Measurements from ENCODE around the gene C1QL1.
A peak's percentile ranks its signal among the peaks of the same experiment; 100 is the strongest.

Gene C1QL1

DNA sequence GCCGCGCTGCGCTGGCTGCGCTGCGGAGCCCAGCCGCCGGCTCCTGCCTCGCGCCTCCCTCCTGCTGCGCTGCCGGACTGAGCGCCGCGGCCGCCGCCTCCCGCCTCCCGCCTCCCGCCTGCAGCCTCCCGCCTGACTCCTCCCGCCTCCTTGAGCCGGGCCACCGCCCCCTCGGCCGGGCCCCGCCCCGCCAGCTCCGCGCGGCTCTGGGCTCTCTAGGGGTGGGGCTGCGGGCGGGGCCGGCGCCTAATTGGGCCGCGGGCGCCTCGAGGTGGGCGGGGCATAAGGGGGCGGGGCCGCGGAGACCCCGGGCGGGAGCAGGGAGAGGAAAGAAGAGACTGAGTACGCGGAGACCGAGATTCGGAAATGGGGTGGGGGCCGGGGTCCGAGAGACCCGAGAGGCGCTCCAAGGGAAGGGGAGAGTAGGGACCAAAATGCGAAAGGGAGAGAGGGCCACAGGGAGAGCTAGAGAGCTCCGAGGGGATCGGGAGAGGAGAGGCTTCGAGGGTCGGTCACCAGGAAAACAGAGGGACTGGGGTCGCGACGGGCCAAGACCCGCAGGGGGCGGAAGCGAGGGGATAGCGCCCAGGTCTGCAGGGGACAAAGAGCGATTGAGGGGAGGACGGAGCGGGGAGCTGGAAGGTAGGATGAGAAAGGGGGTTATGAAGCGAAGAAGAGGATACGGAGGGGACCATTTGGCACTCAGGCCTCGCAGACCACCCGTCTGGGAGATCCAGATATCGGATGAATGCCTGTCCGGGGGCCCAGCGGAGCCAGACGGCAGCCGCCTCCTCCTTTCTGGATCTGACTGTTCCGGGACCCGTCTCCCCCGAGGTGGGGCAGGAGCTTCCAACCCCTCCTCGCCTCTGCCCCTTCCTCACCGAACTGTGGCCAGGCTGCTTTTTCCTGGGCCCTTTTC is at the start of gene C1QL1:
Gene C1QL1, minus strand, starts transcription at position 79 of the 919 bp plus-strand sequence. CDS start 255 bp downstream, outside the sequence.
- peak within 1 kb of the TSS; percentile 54 for H3K4me3 ChIP-seq (replicated peaks in 1 of 2; ENCODE audit: low read depth in 2 of 2, low read length in 2 of 2)
- TF ChIP-seq, protein P1, sequence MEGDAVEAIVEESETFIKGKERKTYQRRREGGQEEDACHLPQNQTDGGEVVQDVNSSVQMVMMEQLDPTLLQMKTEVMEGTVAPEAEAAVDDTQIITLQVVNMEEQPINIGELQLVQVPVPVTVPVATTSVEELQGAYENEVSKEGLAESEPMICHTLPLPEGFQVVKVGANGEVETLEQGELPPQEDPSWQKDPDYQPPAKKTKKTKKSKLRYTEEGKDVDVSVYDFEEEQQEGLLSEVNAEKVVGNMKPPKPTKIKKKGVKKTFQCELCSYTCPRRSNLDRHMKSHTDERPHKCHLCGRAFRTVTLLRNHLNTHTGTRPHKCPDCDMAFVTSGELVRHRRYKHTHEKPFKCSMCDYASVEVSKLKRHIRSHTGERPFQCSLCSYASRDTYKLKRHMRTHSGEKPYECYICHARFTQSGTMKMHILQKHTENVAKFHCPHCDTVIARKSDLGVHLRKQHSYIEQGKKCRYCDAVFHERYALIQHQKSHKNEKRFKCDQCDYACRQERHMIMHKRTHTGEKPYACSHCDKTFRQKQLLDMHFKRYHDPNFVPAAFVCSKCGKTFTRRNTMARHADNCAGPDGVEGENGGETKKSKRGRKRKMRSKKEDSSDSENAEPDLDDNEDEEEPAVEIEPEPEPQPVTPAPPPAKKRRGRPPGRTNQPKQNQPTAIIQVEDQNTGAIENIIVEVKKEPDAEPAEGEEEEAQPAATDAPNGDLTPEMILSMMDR (IDR thresholded peaks at IDR 0.05; ENCODE audit: low read depth, low read length), result peak; percentile 9
- DNase-seq (ENCODE audit: low read depth in 2 of 2), result peak; percentile 81 to 93

DNA sequence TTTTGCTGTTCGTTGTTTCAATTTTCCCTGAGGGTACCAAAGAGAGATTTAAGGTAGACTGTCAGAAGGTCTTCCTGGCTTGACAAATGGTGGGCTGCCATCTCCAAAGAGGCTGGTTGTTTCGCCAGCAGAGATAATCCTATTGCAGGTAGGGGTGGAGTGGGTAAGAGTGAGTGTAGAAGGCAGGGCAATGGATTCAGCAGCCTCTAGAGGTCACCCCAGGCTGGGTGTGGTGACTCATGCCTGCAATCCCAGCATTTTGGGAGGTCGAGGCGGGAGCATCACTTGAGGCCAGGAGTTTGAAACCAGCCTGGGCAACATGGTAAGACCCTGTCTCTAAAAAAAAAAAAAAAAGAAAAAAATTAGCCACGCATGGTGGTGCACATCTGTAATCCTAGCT is 48.7 kb upstream of the C1QL1 start:
- no peak overlapping the region for H3K4me3 ChIP-seq (replicated peaks in 1 of 2; ENCODE audit: low read depth in 2 of 2, low read length in 2 of 2)
- TF ChIP-seq, protein P1 (IDR thresholded peaks at IDR 0.05; ENCODE audit: low read depth, low read length), result peak; percentile 35
- DNase-seq (ENCODE audit: low read depth in 2 of 2), result no peak

DNA sequence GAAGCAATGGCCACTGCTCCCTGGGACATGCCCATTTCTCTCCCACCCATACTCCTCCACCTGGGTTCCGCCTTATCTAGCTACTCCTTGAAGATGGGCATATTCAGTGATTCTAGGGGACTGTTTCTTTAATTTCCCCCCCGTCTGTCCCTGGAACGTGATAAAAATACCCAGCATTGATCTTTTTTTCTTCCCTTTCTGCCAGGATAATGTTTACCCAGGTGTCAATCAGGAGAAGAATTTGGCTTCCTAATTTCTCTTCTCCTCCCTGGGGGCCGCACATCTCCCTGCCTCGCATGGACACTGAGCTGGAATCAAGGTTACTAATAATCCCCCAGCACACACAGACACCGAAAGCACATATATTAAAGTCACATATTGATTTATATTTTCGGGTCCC is 48.1 kb upstream of the C1QL1 start:
- TF ChIP-seq, protein P1 (IDR thresholded peaks at IDR 0.05; ENCODE audit: low read depth, low read length), result no peak
- H3K4me3 ChIP-seq (replicated peaks in 1 of 2; ENCODE audit: low read depth in 2 of 2, low read length in 2 of 2), result no peak overlapping the region
- DNase-seq (ENCODE audit: low read depth in 2 of 2), result no peak

DNA sequence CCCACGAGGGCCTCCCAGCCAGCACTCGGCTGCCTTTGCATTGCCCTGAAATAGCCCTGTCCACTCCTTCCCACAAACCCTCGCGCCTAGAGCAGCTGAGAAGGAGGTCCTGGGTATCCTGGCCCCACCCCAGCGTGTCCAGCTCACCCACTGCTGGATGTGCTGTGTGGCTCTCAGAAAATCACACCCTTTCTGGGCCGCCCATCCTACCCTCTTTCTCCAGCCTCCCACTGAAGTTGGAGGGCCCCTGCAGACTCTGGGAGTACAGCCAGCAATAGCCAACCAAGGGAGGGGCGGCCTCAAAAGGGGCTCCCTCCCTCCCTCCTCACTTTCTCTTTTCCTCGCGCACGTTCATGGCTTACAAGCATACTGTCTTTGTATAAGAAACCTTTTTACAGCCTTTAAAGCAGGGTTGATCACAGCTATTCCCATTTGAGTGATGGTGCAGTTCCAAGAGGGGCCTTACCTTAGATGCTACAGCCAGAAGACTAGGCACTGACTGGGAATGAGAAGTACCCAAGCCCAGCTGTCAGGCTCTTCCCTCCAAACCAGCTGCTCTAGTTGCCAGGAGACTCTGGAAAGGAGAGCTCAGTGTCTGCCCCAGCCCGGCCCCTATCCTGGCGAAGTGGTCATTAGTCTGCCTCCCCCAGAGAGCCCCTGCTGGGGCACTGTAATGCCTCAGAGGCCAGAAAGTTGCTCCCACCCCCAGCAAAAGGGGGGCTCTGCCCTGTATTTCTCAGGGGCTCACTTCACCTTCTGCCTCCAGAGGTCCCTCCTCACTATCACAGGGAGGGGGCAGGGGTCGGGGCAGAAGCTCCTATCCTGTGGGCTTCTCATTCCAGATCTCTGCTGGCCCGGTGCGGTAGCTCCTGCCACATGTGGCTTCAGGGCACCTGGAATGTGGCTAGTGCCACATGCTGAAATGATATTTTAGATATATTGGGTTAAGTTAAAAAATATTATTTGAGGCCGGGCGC is 45.2 kb upstream of the C1QL1 start:
- TF ChIP-seq, protein P1 (IDR thresholded peaks at IDR 0.05; ENCODE audit: low read depth, low read length), result no peak
- H3K4me3 ChIP-seq (replicated peaks in 1 of 2; ENCODE audit: low read depth in 2 of 2, low read length in 2 of 2), result peak overlapping the region in 1 of 2 donors; percentile 1
- peak in 1 of 2 donors; percentile 54 for DNase-seq (ENCODE audit: low read depth in 2 of 2)

DNA sequence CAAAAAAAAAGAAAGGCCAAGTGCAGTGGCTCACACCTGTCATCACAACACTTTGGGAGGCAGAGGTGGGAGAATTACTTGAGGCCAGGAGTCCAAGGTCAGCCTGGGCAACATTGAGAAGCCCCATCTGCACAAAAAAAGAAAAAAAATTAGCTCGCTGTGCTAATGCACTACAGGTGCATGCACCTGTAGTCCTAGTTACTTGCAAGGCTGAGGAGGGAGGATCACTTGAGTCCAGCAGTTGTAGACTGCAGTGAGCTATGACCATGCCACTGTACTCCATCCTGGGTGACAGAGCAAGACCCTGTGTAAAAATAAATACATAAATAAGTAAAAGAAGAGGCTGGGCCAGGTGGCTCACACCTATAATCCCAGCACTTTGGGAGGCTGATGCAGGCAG is 43.7 kb upstream of the C1QL1 start:
- H3K4me3 ChIP-seq (replicated peaks in 1 of 2; ENCODE audit: low read depth in 2 of 2, low read length in 2 of 2), result no peak overlapping the region
- TF ChIP-seq, protein P1 (IDR thresholded peaks at IDR 0.05; ENCODE audit: low read depth, low read length), result no peak
- no peak for DNase-seq (ENCODE audit: low read depth in 2 of 2)

DNA sequence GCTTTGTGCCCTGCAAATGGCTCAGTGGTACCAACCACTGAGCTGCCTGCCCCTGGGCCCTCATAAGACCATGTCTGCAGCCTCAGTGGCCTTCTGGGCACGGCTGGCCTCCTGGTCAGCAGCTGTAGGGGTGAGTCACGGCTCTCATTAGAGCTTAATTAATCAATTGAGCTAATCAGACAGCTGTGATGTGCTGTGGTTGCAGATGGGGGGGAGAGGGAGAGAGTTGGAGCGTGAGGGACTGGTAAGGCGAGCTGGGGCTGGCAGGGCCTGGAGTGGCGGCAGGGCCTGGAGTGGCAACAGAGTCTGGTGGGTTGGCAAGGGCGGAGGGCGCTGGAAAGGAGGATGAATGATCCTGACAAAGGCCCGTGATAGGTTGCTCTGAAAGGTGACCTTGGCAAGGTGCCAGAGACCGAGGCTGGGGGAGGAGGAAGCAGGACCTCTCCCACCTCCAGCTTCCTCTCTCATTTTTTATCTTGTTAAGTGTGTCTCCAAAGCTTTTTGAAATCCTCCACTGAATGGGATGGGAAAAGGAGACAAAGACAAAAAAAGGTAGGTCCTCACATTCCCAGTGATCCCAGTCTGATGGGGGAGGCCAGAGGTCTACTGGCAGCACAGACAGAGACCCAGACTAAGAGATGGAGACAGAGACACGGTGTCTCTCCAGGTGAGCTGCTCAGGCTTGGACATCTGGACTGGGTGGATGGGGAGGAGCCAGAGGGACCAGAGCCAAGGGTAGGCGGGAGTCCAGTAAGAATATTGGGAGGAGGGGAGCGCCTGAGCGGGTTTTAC is 41.8 kb upstream of the C1QL1 start:
- TF ChIP-seq, protein P1 (IDR thresholded peaks at IDR 0.05; ENCODE audit: low read depth, low read length), result no peak
- no peak for DNase-seq (ENCODE audit: low read depth in 2 of 2)
- no peak overlapping the region for H3K4me3 ChIP-seq (replicated peaks in 1 of 2; ENCODE audit: low read depth in 2 of 2, low read length in 2 of 2)
